HG03064 (cell line): ENCODE measurements around the gene AFMID.
A peak's percentile ranks its signal among the peaks of the same experiment; 100 is the strongest.
"Not testable (repeated sequence)": the region's sequence is repeated elsewhere in the genome, so short reads cannot be mapped to it uniquely, and the experiment has no call there.

Source experiments
- ATAC-seq: cut with Tn5 transposase; IDR thresholded peaks from one replicate; pipeline ENCODE4 v1.9.1; 2021; ENCODE audit warnings: low read depth; ENCODE audit not compliant: unreplicated experiment

AFMID gene

GRCh38 chr17:78252701-78253635, 65.8 kb downstream of the AFMID start:
- no peak for ATAC-seq

- not testable (repeated sequence) for ATAC-seq
Observed at GRCh38 chr17:78253636-78253945, 66.4 kb downstream of the AFMID start.

- peak; percentile 50 for ATAC-seq
Observed at GRCh38 chr17:78253946-78254672, 66.9 kb downstream of the AFMID start.

- no peak for ATAC-seq
Observed at GRCh38 chr17:78255029-78255656, 68.0 kb downstream of the AFMID start.

- no peak for ATAC-seq
Observed at GRCh38 chr17:78255953-78256706, 69.0 kb downstream of the AFMID start.

- ATAC-seq = no peak
Observed at GRCh38 chr17:78256707-78257591, 69.8 kb downstream of the AFMID start.
